ENCODE results near the gene UCK1. TPM values are rescaled to one million over a fixed set of nuclear protein-coding genes. Genes with fewer than 3 reads are reported as not detected.
"Not testable (repeated sequence)": the region's sequence is repeated elsewhere in the genome, so short reads cannot be mapped to it uniquely, and the experiment has no call there.

Gene UCK1
- total RNA-seq, 1 donor from 2014 or later, result 22.4 TPM

- Mint-ChIP-seq H3K27me3 (ENCODE audit: low read depth) (no peaks in the 10 kb centered on the region), H3K36me3 (ENCODE audit: low read depth) (peaks cover 60% of the 10 kb centered on the region), H3K4me1 (ENCODE audit: low read depth) (peaks cover 4% of the 10 kb centered on the region), H3K4me3 (ENCODE audit: low read depth) (no peak overlapping the region), H3K9me3 (no peaks in the 10 kb centered on the region), H3K27ac (no peak overlapping the region)
- intact Hi-C loops (cut with micrococcal nuclease), result no loop called here
- DNase-seq (ENCODE audit: low spot score), result no peak
Measured at GRCh38 chr9:131524665-131525315, 6.3 kb downstream of the UCK1 start.

GRCh38 chr9:131523451-131524435 is 7.3 kb downstream of the UCK1 start:
- Mint-ChIP-seq H3K27me3 (ENCODE audit: low read depth) (no peaks in the 10 kb centered on the region), H3K27ac (no peak overlapping the region), H3K4me3 (ENCODE audit: low read depth) (no peak overlapping the region), H3K9me3 (no peaks in the 10 kb centered on the region), H3K36me3 (ENCODE audit: low read depth) (peaks cover 66% of the 10 kb centered on the region), H3K4me1 (ENCODE audit: low read depth) (peaks cover 2% of the 10 kb centered on the region)
- intact Hi-C loops (cut with micrococcal nuclease), result no loop called here
- DNase-seq (ENCODE audit: low spot score), result no peak

GRCh38 chr9:131523086-131523388 is 8.0 kb downstream of the UCK1 start:
- DNase-seq (ENCODE audit: low spot score), result no peak
- intact Hi-C loops (cut with micrococcal nuclease), result no loop called here
- Mint-ChIP-seq H3K36me3 (ENCODE audit: low read depth) (peaks cover 66% of the 10 kb centered on the region), H3K4me3 (ENCODE audit: low read depth) (no peak overlapping the region), H3K9me3 (no peaks in the 10 kb centered on the region), H3K27ac (no peak overlapping the region), H3K27me3 (ENCODE audit: low read depth) (no peaks in the 10 kb centered on the region), H3K4me1 (ENCODE audit: low read depth) (no peaks in the 10 kb centered on the region)

- Mint-ChIP-seq H3K4me3 (ENCODE audit: low read depth) (no peak overlapping the region), H3K4me1 (ENCODE audit: low read depth) (no peaks in the 10 kb centered on the region), H3K9me3 (no peaks in the 10 kb centered on the region), H3K36me3 (ENCODE audit: low read depth) (peaks cover 71% of the 10 kb centered on the region), H3K27ac (no peak overlapping the region), H3K27me3 (ENCODE audit: low read depth) (no peaks in the 10 kb centered on the region)
- no peak for DNase-seq (ENCODE audit: low spot score)
- intact Hi-C loops (cut with micrococcal nuclease), result no loop called here
Measured at GRCh38 chr9:131522257-131523085, 8.6 kb downstream of the UCK1 start.

- intact Hi-C loops (cut with micrococcal nuclease), result no loop called here
- no peaks in the 10 kb centered on the region for H3K4me1 Mint-ChIP-seq (ENCODE audit: low read depth)
- H3K9me3 Mint-ChIP-seq, result no peaks in the 10 kb centered on the region
- H3K4me3 Mint-ChIP-seq (ENCODE audit: low read depth), result no peak overlapping the region
- no peaks in the 10 kb centered on the region for H3K27me3 Mint-ChIP-seq (ENCODE audit: low read depth)
- H3K36me3 Mint-ChIP-seq (ENCODE audit: low read depth), result peaks cover 67% of the 10 kb centered on the region
- no peak for DNase-seq (ENCODE audit: low spot score)
- no peak overlapping the region for H3K27ac Mint-ChIP-seq
Measured at GRCh38 chr9:131521822-131522221, 9.2 kb downstream of the UCK1 start.

- H3K27me3 Mint-ChIP-seq (ENCODE audit: low read depth), result no peaks in the 10 kb centered on the region
- no peaks in the 10 kb centered on the region for H3K4me1 Mint-ChIP-seq (ENCODE audit: low read depth)
- H3K9me3 Mint-ChIP-seq, result no peaks in the 10 kb centered on the region
- H3K27ac Mint-ChIP-seq, result no peak overlapping the region
- peaks cover 60% of the 10 kb centered on the region for H3K36me3 Mint-ChIP-seq (ENCODE audit: low read depth)
- H3K4me3 Mint-ChIP-seq (ENCODE audit: low read depth), result no peak overlapping the region
- intact Hi-C loops (cut with micrococcal nuclease), result no loop called here
- no peak for DNase-seq (ENCODE audit: low spot score)
Measured at GRCh38 chr9:131521203-131521602, 9.9 kb downstream of the UCK1 start.

GRCh38 chr9:131520503-131520902 is 10.6 kb downstream of the UCK1 start:
- DNase-seq (ENCODE audit: low spot score), result no peak
- intact Hi-C loops (cut with micrococcal nuclease), result no loop called here
- Mint-ChIP-seq H3K4me1 (ENCODE audit: low read depth) (no peaks in the 10 kb centered on the region), H3K36me3 (ENCODE audit: low read depth) (peaks cover 56% of the 10 kb centered on the region), H3K27ac (no peak overlapping the region), H3K27me3 (ENCODE audit: low read depth) (no peaks in the 10 kb centered on the region), H3K4me3 (ENCODE audit: low read depth) (no peak overlapping the region), H3K9me3 (no peaks in the 10 kb centered on the region)

- no peak for DNase-seq (ENCODE audit: low spot score)
- Mint-ChIP-seq H3K9me3 (no peaks in the 10 kb centered on the region), H3K36me3 (ENCODE audit: low read depth) (peaks cover 50% of the 10 kb centered on the region), H3K4me3 (ENCODE audit: low read depth) (no peak overlapping the region), H3K4me1 (ENCODE audit: low read depth) (no peaks in the 10 kb centered on the region), H3K27me3 (ENCODE audit: low read depth) (no peaks in the 10 kb centered on the region), H3K27ac (no peak overlapping the region)
- intact Hi-C loops (cut with micrococcal nuclease), result no loop called here
Measured at GRCh38 chr9:131518553-131518952, 12.5 kb downstream of the UCK1 start.

GRCh38 chr9:131517761-131518190 is 13.3 kb downstream of the UCK1 start:
- H3K36me3 Mint-ChIP-seq (ENCODE audit: low read depth), result peaks cover 55% of the 10 kb centered on the region
- intact Hi-C loops (cut with micrococcal nuclease), result no loop called here
- H3K27me3 Mint-ChIP-seq (ENCODE audit: low read depth), result no peaks in the 10 kb centered on the region
- no peak overlapping the region for H3K27ac Mint-ChIP-seq
- no peaks in the 10 kb centered on the region for H3K4me1 Mint-ChIP-seq (ENCODE audit: low read depth)
- H3K9me3 Mint-ChIP-seq, result no peaks in the 10 kb centered on the region
- no peak for DNase-seq (ENCODE audit: low spot score)
- no peak overlapping the region for H3K4me3 Mint-ChIP-seq (ENCODE audit: low read depth)

GRCh38 chr9:131516930-131517329 is 14.1 kb downstream of the UCK1 start:
- intact Hi-C loops (cut with micrococcal nuclease), result no loop called here
- DNase-seq (ENCODE audit: low spot score), result no peak
- Mint-ChIP-seq H3K36me3 (ENCODE audit: low read depth) (peaks cover 58% of the 10 kb centered on the region), H3K4me1 (ENCODE audit: low read depth) (no peaks in the 10 kb centered on the region), H3K4me3 (ENCODE audit: low read depth) (no peak overlapping the region), H3K27me3 (ENCODE audit: low read depth) (no peaks in the 10 kb centered on the region), H3K27ac (no peak overlapping the region), H3K9me3 (no peaks in the 10 kb centered on the region)

GRCh38 chr9:131516100-131516499 is 15.0 kb downstream of the UCK1 start:
- DNase-seq (ENCODE audit: low spot score), result no peak
- intact Hi-C loops (cut with micrococcal nuclease), result no loop called here
- H3K9me3 Mint-ChIP-seq, result no peaks in the 10 kb centered on the region
- H3K36me3 Mint-ChIP-seq (ENCODE audit: low read depth), result peaks cover 61% of the 10 kb centered on the region
- H3K4me3 Mint-ChIP-seq (ENCODE audit: low read depth), result no peak overlapping the region
- no peaks in the 10 kb centered on the region for H3K4me1 Mint-ChIP-seq (ENCODE audit: low read depth)
- no peak overlapping the region for H3K27ac Mint-ChIP-seq
- no peaks in the 10 kb centered on the region for H3K27me3 Mint-ChIP-seq (ENCODE audit: low read depth)

GRCh38 chr9:131515559-131516031 is 15.5 kb downstream of the UCK1 start:
- not testable (repeated sequence) for H3K27me3 Mint-ChIP-seq (ENCODE audit: low read depth); DNase-seq (ENCODE audit: low spot score)

More at GRCh38 chr9:131515559-131516031, 15.5 kb downstream of the UCK1 start:
- H3K9me3 Mint-ChIP-seq; H3K4me3 Mint-ChIP-seq (ENCODE audit: low read depth); H3K4me1 Mint-ChIP-seq (ENCODE audit: low read depth); intact Hi-C loops (cut with micrococcal nuclease); H3K27ac Mint-ChIP-seq: not testable (repeated sequence)
- H3K36me3 Mint-ChIP-seq (ENCODE audit: low read depth), result peaks cover 63% of the 10 kb centered on the region
